MCF 10A (cell line): Measurements from ENCODE around the gene RNF115. TPM values are rescaled to one million over a fixed set of nuclear protein-coding genes. Genes with fewer than 3 reads are reported as not detected.

Experiments used
- BruUV-seq: library from RNA; stranded (reverse); fragments of 400-500 nt; replicated peaks from 2 replicates; lab custom pipeline; 2021; lab: Mats Ljungman, UMichigan
- CTCF ChIA-PET: fragments of 300-600 bp; sonication (Branson Sonifier 250); formaldehyde crosslinking; extraction: SDS; loops from one replicate; lab custom pipeline; 2021; ENCODE audit warnings: antibody characterized with exemption, inconsistent platforms; lab: Yijun Ruan, JAX
- POLR2A ChIA-PET: fragments of 300-600, 350-650 bp; sonication (Branson Sonifier 250); formaldehyde crosslinking; extraction: SDS; loops from one replicate; lab custom pipeline; 2020; ENCODE audit warnings: antibody characterized with exemption, inconsistent platforms; lab: Yijun Ruan, JAX
- DNase-seq: peaks from one replicate; pipeline ENCODE4 v3.0.0-alpha.2; 2018; ENCODE audit not compliant: unreplicated experiment
- H3K27ac Mint-ChIP-seq: one replicate; pipeline ENCODE4 v1.8.0; 2022; ENCODE audit warnings: mild to moderate bottlenecking, low read depth, mixed read lengths; ENCODE audit not compliant: unreplicated experiment
- H3K27me3 Mint-ChIP-seq: one replicate; pipeline ENCODE4 v1.8.0; 2022; ENCODE audit warnings: mixed read lengths; ENCODE audit not compliant: insufficient read depth, unreplicated experiment
- H3K36me3 Mint-ChIP-seq: one replicate; pipeline ENCODE4 v1.8.0; 2022; ENCODE audit warnings: mild to moderate bottlenecking, moderate library complexity, mixed read lengths; ENCODE audit not compliant: insufficient read depth, unreplicated experiment
- H3K4me1 Mint-ChIP-seq: one replicate; pipeline ENCODE4 v1.8.0; 2022; ENCODE audit warnings: mixed read lengths; ENCODE audit not compliant: insufficient read depth, unreplicated experiment
- H3K4me3 Mint-ChIP-seq: one replicate; pipeline ENCODE4 v1.8.0; 2022; ENCODE audit warnings: mild to moderate bottlenecking, moderate library complexity, mixed read lengths; ENCODE audit not compliant: unreplicated experiment
- H3K9me3 Mint-ChIP-seq: one replicate; pipeline ENCODE4 v1.8.0; 2022; ENCODE audit warnings: mixed read lengths; ENCODE audit not compliant: unreplicated experiment
- CTCF ChIP-seq: fragments of 200-600 bp; IDR thresholded peaks from one replicate; pipeline ENCODE4 v1.8.0; 2022; ENCODE audit warnings: antibody characterized with exemption, mild to moderate bottlenecking; ENCODE audit not compliant: unreplicated experiment
- intact Hi-C: fragments of 100-400 bp; cut with micrococcal nuclease; formaldehyde crosslinking; loops from 2 replicates; pipeline ENCODE4 v1.14.1; 2022
- total RNA-seq: library from RNA; stranded (reverse); gene quantifications from 2 replicates; pipeline ENCODE4 v1.2.3, GENCODE V29; 2022

RNF115 gene
- total RNA-seq, 1 experiment from 2014 or later: 19.5 TPM

GRCh38 chr1:145736191-145736590, 87.7 kb downstream of the RNF115 start:
- H3K27me3 Mint-ChIP-seq: no peaks in the 10 kb centered on the region
- no peaks in the 10 kb centered on the region for H3K9me3 Mint-ChIP-seq
- DNase-seq: no peak
- peaks cover 13% of the 10 kb centered on the region for H3K36me3 Mint-ChIP-seq
- intact Hi-C loops: no loop called here
- ChIA-PET CTCF (interaction anchor here (0.9 kb wide), 1 partner anchor 13 kb away, joined by 3 read pairs; no protein-coding TSS in a partner anchor), POLR2A (interaction anchor here (0.8 to 1.2 kb wide), 2 partner anchors 14 to 20 kb away, joined by 3 to 4 read pairs; no protein-coding TSS in a partner anchor)
- no peak overlapping the region for H3K27ac Mint-ChIP-seq
- BruUV-seq: no TSS peak
- H3K4me1 Mint-ChIP-seq: no peaks in the 10 kb centered on the region
- no peak for TF ChIP-seq CTCF
- H3K4me3 Mint-ChIP-seq: no peak overlapping the region

GRCh38 chr1:145730900-145731299, 93.0 kb downstream of the RNF115 start:
- Mint-ChIP-seq H3K4me3 (no peak overlapping the region), H3K27me3 (no peaks in the 10 kb centered on the region), H3K4me1 (no peaks in the 10 kb centered on the region), H3K9me3 (no peaks in the 10 kb centered on the region), H3K27ac (no peak overlapping the region), H3K36me3 (no peaks in the 10 kb centered on the region)
- intact Hi-C loops: no loop called here
- no TSS peak for BruUV-seq
- ChIA-PET POLR2A (no interaction called here), CTCF (interaction anchor here (1.1 to 3.4 kb wide), 2 partner anchors 10 to 96 kb away, joined by 4 to 18 read pairs; no protein-coding TSS in a partner anchor)
- DNase-seq: peak; percentile 33
- peak; percentile 7 for TF ChIP-seq CTCF

- CTCF ChIA-PET: interaction anchor here (1.1 to 3.4 kb wide), 2 partner anchors 9 to 96 kb away, joined by 4 to 18 read pairs; no protein-coding TSS in a partner anchor
- TF ChIP-seq CTCF: no peak
- POLR2A ChIA-PET: no interaction called here
- Mint-ChIP-seq H3K36me3 (no peaks in the 10 kb centered on the region), H3K4me1 (no peaks in the 10 kb centered on the region), H3K4me3 (no peak overlapping the region), H3K9me3 (no peaks in the 10 kb centered on the region), H3K27ac (no peak overlapping the region), H3K27me3 (no peaks in the 10 kb centered on the region)
- intact Hi-C loops: no loop called here
- no peak for DNase-seq
- no TSS peak for BruUV-seq
These were observed 93.4 kb downstream of the RNF115 start for GRCh38 chr1:145730467-145730866.

- intact Hi-C loops: no loop called here
- no TSS peak for BruUV-seq
- POLR2A ChIA-PET: no interaction called here
- Mint-ChIP-seq H3K4me3 (no peak overlapping the region), H3K9me3 (no peaks in the 10 kb centered on the region), H3K4me1 (no peaks in the 10 kb centered on the region), H3K27me3 (no peaks in the 10 kb centered on the region), H3K36me3 (no peaks in the 10 kb centered on the region), H3K27ac (no peak overlapping the region)
- no peak for TF ChIP-seq CTCF
- CTCF ChIA-PET: interaction anchor here (0.6 to 3.4 kb wide), 4 partner anchors 9 to 220 kb away, joined by 3 to 18 read pairs (median 4); no protein-coding TSS in a partner anchor
- DNase-seq: no peak
These were observed 94.0 kb downstream of the RNF115 start for GRCh38 chr1:145729666-145730436.
